GM23338 (cell line): ENCODE results near the gene CS. TPM values are rescaled to one million over a fixed set of nuclear protein-coding genes. Genes with fewer than 3 reads are reported as not detected.

Experiments
- CREB1 ChIP-seq: fragments of 250-450 bp; sonication (Bioruptor Pico); IDR thresholded peaks from 2 replicates; pipeline ENCODE4 v1.5.0; 2020; ENCODE audit warnings: low read depth, mild to moderate bottlenecking, moderate library complexity
- EZH2phosphoT487 ChIP-seq: fragments of 200-600 bp; sonication (generic); IDR thresholded peaks from one replicate; pipeline ENCODE4 v1.8.1; 2018; ENCODE audit warnings: antibody characterized with exemption; ENCODE audit not compliant: unreplicated experiment
- JUNB ChIP-seq: IDR thresholded peaks from one replicate; pipeline ENCODE4 v1.6.1; 2016; ENCODE audit warnings: antibody characterized with exemption; ENCODE audit not compliant: unreplicated experiment
- POLR2AphosphoS5 ChIP-seq: IDR thresholded peaks from 2 replicates; pipeline ENCODE4 v1.6.1; 2016; ENCODE audit warnings: antibody characterized with exemption, low read depth
- REST ChIP-seq: IDR thresholded peaks from one replicate; pipeline ENCODE4 v1.6.1; 2018; ENCODE audit warnings: antibody characterized with exemption; ENCODE audit not compliant: unreplicated experiment
- ZNF462 ChIP-seq: fragments of 250-450 bp; sonication (Bioruptor Pico); IDR thresholded peaks from 2 replicates; pipeline ENCODE4 v1.5.0; 2020; ENCODE audit warnings: mild to moderate bottlenecking, moderate library complexity
- polyA plus RNA-seq: library from polyadenylated mRNA; unstranded; fragments of >200 nt; fragmentation: Nextera tagmentation; extraction: Ambion mirVana; gene quantifications from 2 replicates; pipeline ENCODE4 v1.2.1, GENCODE V29; 2016
- total RNA-seq: library from RNA; depleted of rRNA; stranded (reverse); fragments of >200 nt; shearing (Covaris generic); gene quantifications from 2 replicates; pipeline ENCODE4 v1.2.3, GENCODE V29; 2014

CS gene
- total and polyA plus RNA-seq, 2 experiments from 2014 or later, result 63.3 to 166 TPM

- no peak for TF ChIP-seq ZNF462 (CRISPR knock-in tag)
- TF ChIP-seq REST, result no peak
- no peak for TF ChIP-seq EZH2phosphoT487
- TF ChIP-seq JUNB, result no peak
- TF ChIP-seq POLR2AphosphoS5, result no peak
- TF ChIP-seq CREB1 (CRISPR knock-in tag), result no peak
Measured at GRCh38 chr12:56304872-56305590, 4.9 kb upstream of the CS start (continued).
